ENCODE measurements around the gene LZTS3.
"Not testable (repeated sequence)": the region's sequence is repeated elsewhere in the genome, so short reads cannot be mapped to it uniquely, and the experiment has no call there.

Gene LZTS3

DNA sequence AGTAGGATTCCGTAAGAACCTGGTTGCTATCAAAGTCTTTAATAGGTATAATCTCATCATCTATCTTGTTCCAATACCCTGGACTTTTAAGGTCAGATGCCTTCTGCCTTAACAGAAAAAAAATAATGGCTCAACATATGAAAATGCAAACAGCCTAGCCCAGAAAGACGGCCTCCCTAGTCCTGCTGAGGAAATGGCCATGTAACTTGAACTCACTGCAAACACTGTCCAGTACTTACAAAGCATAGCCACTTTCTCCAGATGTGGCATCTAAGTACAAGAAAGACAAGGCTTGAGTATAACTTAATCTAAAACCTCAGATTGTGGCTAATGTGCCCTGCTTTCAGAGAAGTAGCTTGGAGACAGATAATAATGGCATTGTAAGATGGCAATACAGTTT, 40.2 kb downstream of the LZTS3 start:
- DNase-seq, result no peak

DNA sequence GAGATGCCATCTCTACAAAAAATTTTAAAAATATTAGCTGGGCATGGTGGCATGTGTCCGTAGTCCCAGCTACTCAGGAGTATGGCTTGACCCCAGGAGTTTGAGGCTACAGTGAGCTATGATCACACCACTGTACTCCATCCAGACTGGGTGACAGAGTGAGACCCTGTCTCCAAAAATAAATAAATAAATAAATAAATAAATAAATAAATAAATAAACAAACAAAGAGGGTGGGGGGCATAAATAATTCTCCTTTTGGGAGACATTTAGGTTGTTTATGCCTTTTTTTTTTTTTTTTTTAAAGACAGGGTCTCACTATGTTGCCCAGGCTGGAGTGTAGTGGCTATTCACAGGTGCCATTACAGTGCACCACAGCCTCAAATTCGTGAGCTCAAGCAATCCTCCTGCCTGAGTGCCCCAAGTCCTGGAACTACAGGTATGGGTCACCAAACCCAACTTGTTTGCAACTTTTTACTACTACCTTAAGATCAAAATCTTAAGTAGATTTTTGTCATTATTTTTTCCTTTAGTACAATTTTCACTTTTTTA, 43.2 kb downstream of the LZTS3 start:
- no peak for DNase-seq

DNA sequence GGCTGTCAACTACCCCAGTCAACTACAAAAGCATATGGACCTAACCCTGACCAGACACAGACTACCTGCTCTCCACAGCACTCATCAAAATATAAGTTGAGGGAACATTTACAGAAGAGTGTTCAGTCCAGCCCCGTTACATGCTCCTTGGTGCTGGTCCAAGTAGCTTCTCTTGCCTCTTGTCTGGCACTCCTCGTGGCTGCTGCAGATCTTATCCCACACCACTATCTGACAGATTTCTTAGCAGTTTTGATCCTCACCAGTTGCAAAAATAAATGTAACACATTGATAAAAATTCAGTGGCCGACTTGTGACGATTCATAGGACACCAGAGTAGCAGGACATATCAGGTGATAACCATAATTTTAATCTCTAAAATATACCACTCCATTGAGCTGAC, 44.3 kb downstream of the LZTS3 start:
- DNase-seq, result no peak

DNA sequence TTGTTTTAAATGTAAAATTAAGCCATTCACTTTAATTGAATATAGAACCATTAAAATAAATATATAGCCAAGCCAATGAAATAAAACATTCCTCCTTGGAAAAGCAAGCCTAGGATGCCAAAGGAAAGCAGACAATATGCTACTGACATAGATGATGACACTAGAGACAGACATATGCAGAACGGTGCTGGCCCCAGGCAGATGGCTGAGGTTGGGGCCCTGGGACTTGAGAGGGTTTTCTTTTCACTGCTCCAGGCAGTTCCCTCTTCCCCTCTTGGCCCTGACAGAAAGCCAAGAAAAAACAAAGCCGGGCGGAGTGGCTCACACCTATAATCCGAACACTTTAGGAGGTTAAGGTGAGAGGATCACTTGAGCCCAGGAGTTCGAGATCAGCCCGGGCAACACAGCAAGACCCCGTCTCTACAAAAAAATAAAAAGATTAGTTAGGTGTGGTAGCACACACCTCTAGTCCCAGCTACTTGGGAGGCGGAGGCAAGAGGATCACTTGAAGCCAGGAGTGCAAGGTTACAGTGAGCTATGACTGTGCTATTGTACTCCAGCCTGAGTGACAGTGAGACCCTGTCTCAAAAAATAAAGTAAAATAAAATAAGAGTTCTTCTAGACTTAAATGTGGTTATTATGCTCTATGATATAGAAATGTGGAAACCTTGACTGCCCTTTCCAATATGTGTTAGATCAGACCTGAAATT, 44.9 kb downstream of the LZTS3 start:
- DNase-seq, result peak; percentile 10

DNA sequence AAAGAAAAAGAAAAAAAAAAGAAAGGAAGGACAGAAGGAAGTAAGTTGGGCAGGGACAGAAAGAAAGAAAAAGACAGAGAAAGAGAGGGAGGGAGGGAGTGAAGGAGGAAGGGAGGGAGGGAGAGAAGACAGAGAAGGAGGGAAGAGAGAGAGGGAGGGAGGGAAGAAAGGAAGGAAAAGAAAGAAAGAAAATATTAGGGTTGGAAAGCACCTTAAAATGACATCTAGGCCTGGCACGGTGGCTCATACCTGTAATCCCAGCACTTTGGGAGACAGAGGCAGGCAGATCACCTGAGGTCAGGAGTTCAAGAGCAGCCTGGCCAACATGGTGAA, 46.9 kb downstream of the LZTS3 start:
- DNase-seq, result no peak

DNA sequence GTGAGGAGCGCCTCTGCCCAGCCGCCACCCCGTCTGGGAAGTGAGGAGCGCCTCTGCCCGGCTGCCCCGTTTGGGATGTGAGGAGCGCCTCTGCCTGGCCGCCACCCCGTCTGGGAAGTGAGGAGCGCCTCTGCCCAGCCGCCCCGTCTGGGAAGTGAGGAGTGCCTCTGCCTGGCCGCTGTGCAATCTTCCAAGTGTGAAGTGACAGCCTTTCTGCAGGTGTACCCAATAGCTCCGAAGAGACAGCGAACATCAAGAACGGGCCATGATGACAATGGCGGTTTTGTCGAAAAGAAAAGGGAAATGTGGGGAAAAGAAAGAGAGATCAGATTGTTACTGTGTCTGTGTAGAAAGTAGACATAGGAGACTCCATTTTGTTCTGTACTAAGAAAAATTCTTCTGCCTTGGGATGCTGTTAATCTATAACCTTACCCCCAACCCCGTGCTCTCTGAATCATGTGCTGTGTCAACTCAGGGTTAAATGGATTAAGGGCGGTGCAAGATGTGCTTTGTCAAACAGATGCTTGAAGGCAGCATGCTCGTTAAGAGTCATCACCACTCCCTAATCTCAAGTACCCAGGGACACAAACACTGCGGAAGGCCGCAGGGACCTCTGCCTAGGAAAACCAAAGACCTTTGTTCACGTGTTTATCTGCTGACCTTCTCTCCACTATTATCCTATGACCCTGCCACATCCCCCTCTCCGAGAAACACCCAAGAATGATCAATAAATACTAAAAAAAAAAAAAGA, 47.4 kb downstream of the LZTS3 start:
- not testable (repeated sequence) for DNase-seq

DNA sequence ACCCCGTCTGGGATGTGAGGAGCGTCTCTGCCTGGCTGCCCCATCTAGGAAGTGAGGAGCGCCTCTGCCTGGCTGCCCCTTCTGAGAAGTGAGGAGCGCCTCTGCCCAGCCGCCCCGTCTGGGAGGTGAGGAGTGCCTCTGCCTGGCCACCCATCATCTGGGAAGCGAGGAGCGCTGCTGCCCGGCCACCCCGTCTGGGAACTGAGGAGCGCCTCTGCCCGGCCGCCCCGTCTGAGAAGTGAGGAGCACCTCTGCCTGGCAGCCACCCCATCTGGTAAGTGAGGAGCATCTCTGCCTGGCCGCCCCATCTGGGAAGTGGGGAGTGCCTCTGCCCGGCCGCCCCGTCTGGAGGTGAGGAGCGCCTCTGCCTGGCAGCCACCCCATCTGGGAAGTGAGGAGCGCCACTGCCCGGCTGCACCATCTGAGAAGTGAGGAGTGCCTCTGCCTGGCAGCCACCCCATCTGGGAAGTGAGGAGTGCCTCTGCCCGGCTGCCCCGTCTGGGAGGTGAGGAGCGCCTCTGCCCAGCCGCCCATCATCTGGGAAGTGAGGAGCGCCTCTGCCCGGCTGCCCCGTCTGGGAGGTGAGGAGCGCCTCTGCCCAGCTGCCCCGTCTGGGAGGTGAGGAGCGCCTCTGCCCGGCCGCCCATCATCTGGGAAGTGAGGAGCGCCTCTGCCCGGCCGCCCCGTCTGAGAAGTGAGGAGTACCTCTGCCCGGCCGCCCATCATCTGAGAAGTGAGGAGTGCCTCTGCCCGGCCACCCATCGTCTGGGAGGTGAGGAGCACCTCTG, 48.4 kb downstream of the LZTS3 start:
- DNase-seq, result not testable (repeated sequence)

DNA sequence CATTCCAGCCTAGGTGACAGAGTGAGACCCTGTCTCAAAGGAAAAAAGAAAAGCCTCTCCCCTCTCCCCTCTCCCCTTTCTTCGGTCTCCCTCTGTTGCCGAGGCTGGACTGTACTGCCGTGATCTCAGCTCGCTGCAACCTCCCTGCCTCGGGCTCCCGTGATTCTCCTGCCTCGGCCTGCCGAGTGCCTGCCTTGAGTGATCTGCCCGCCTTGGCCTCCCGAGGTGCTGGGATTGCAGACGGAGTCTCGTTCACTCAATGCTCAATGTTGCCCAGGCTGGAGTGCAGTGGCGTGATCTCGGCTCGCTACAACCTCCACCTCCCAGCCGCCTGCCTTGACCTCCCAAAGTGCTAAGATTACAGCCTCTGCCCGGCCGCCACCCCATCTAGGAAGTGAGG, 49.2 kb downstream of the LZTS3 start:
- DNase-seq, result not testable (repeated sequence)

DNA sequence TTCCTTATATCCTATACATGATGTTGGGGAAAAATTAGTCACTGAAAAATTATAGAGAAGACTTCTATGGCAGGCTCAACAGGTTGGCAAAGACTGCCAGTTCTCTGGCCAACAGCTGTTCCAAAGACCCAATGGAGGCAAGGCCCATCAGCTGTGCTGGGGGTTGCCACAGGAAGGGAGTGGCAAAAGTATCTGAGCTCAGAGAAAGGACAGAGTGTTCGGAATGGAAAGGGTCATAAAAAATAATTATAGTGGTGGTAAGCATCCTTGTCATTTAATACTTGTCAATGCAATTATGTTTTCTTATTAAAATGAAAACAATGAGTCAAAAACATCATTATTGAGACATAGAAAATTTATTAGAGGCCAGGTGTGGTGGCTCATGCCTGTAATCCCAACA, 49.8 kb downstream of the LZTS3 start:
- DNase-seq, result peak; percentile 89

DNA sequence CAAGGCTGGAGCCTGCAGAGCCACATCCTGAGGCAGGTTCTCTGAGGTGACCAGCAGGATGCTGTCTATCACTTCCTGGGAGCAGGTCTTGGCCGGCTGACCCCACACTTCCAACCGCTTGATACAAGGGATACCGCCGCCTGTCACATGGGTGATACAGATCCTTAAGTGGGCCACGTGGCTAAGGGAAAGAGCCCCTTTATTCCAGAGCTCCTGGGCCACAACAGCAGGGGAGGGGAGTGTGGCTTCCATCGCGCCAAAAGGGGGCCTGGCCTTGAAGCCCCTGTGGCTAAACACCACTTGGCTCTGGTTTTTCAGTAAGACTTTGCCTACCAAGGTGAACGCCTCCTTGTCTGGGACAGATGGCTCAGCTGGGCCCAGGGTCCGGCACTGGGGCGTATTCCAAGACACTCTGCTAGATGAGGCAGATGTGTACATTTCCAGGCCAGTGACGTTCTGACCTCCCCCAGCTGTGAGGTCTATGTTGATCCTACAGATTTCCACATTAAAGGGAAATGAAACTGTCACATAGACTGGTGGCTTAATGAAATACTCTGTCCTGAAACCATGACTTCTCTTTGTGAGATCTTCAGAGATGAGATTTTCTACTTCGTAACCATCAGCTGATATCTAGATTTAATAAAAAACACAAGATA, 51.3 kb downstream of the LZTS3 start:
- DNase-seq, result no peak

DNA sequence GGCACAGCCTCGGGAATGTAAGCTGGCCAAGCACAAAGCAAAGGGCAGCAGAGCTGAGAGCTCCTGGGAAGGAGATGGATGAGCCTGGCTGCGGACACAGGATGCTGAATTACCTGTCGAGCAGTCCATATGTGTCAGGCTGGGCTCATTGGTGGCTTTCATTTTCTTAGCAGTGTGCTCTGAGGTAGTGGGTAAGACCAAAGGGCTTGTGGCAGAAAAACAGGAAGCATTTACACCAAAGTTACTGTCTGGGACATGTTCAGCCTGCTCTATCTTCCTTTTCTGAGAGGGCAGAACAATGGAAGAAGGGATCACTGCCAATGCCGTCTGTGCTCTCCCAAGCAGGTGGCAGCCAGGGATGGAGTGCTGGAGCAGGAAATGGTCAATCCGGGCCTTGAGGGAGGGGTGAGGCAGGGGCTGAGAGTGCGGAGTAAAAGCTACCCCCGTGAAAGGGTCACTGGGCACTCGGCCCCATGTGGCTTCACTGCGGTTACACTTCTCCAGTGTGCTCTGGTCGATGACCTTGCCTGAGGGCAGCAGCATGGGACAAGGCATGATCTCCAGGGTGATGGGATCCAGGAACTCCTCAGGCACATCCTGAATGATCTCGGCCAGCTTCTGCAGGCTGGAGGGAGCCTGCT, 52.0 kb downstream of the LZTS3 start:
- DNase-seq, result no peak

DNA sequence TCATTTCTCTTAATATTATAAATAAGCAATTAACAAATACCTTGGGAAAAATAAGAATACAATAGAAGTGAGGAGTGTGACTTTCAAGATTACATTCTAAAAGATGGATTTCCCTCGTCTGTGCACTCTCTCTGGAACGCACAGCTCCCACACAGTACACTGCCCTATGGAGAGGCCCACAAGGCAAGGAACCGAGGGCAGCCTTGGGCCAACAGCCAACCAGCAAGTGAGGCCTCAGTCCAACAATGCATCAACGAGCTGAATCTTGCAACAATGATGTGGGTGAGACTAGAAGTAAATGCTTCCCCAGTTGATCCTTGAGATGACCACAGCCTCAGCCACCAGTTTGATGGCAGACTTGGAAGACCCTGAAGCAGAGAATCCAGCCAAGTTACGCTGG, 54.3 kb downstream of the LZTS3 start:
- no peak for DNase-seq

DNA sequence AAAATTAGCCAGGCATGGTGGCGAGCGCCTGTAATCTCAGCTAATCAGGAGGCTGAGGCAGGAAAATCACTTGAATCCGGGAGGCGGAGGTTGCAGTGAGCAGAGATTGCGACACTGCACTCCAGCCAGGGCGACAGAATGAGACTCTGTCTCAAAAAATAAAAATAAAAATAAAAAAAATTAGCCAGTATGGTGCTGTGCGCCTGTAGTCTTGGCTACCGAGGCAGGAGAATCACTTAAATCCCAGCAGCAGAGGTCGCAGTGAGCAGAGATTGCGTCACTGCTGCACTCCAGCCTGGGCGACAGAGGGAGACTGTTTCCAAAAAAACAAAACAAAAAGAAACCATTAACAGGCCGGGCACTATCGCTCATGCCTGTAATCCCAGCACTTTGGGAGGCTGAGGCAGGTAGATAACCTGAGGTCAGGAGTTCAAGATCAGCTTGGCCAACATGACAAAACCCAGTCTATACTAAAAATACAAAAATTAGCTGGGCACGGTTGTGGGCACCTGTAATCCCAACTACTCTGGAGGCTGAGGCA, 55.4 kb downstream of the LZTS3 start:
- peak; percentile 58 for DNase-seq

DNA sequence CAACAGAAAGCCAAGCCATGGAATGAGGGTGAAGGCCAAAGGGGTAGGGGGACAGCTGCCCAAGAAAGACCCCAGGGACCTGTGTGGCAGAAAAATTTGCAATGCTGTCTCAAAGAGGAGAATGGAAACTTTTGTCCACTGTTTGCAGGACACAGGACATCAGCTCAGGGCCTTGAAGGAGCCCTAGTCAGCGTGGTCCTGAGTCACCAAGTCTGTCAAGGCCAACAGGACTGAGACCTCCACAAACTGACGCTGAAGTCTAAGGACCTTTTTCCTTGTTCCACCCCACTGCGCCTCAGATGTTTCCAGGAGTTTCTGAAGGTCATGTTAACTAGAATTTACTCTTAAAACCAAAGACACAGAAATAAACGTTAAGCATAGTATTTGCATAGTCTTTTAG, 57.0 kb downstream of the LZTS3 start:
- DNase-seq, result no peak

DNA sequence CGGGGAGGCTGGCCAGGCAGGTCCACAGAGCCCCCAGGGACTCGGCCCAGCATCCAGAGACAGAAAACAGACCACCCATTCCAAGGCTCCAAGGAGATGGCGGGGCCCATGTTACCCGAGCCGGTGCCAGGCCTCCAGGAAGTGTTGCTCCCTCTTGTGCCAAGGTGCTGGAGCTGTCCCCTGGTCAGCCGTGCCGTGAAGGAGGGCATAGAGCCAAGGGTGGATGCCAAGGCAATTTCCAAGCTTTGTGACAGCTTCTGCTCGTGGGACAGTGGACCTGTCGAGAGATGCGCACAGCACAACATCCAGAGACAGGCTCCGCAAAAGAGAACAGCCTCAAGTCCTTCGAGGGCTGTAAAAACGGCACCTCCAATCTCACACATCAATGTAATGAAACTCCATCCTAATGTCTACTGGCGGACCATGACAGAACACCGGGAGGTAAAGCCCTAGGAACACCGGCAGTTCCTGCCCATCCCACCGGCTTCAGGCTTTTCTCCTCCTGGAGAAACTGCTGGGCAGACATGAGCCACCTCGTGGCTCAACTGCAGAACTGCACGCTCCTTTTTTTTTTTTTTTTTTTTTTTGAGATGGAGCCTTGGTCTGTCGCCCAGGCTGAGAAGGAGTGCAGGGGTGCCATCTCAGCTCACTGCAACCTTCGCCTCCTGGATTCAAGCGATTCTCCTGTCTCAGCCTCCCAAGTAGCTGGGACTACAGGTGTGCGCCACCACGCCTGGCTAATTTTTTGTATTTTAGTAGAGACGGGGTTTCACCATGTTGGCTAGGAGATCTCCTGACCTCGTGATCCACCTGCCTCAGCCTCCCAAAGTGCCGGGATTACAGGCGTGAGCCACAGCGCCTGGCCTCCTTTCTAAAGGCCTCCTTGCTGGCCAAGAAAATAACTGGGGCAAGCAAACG, 57.9 kb downstream of the LZTS3 start:
- peak; percentile 80 for DNase-seq
